Measurements from ENCODE around the gene FILIP1L.

FILIP1L gene

GRCh38 chr3:99910752-99911290 is 203.5 kb downstream of the FILIP1L start:
- TF ChIP-seq CTCF (conservative IDR thresholded peaks at IDR 0.05; ENCODE audit: low read depth, low read length): no peak
- Histone ChIP-seq H4K20me1 (ENCODE audit: insufficient read depth) (no peaks in the 10 kb centered on the region), H3K4me2 (no peak overlapping the region), H3K36me3 (ENCODE audit: insufficient read depth) (no peaks in the 10 kb centered on the region), H3K4me3 (IDR thresholded peaks at IDR 0.05; ENCODE audit: insufficient read depth, low read depth, low read length) (no peak overlapping the region), H3K79me2 (ENCODE audit: insufficient read depth, low read depth) (no peaks in the 10 kb centered on the region; the same call in 1 of the 2 replicates), H3K4me1 (ENCODE audit: low read depth, poor library complexity, severe bottlenecking) (peaks cover 46% of the 10 kb centered on the region), H2AFZ (ENCODE audit: low read depth) (no peak overlapping the region), H3K27me3 (ENCODE audit: insufficient read depth, low read depth) (no peaks in the 10 kb centered on the region), H3K27ac (no peak overlapping the region), H3K9ac (no peak overlapping the region)

- Histone ChIP-seq H2AFZ (ENCODE audit: low read depth) (no peak overlapping the region), H3K27ac (no peak overlapping the region), H3K4me2 (peak overlapping the region; percentile 68; the same call in 1 of the 2 replicates), H3K4me1 (ENCODE audit: low read depth, poor library complexity, severe bottlenecking) (peaks cover 48% of the 10 kb centered on the region), H3K9ac (no peak overlapping the region), H3K79me2 (ENCODE audit: insufficient read depth, low read depth) (no peaks in the 10 kb centered on the region; the same call in 1 of the 2 replicates), H3K36me3 (ENCODE audit: insufficient read depth) (no peaks in the 10 kb centered on the region), H3K27me3 (ENCODE audit: insufficient read depth, low read depth) (no peaks in the 10 kb centered on the region), H3K4me3 (IDR thresholded peaks at IDR 0.05; ENCODE audit: insufficient read depth, low read depth, low read length) (no peak overlapping the region), H4K20me1 (ENCODE audit: insufficient read depth) (no peaks in the 10 kb centered on the region)
- TF ChIP-seq CTCF (conservative IDR thresholded peaks at IDR 0.05; ENCODE audit: low read depth, low read length): no peak
Observed at GRCh38 chr3:99909714-99910495, 204.4 kb downstream of the FILIP1L start.

GRCh38 chr3:99907959-99908544 is 206.2 kb downstream of the FILIP1L start:
- Histone ChIP-seq H3K4me2 (peak overlapping the region; percentile 68), H3K4me1 (ENCODE audit: low read depth, poor library complexity, severe bottlenecking) (peaks cover 65% of the 10 kb centered on the region), H3K79me2 (ENCODE audit: insufficient read depth, low read depth) (peaks cover 6% of the 10 kb centered on the region; the same call in 1 of the 2 replicates), H4K20me1 (ENCODE audit: insufficient read depth) (no peaks in the 10 kb centered on the region), H2AFZ (ENCODE audit: low read depth) (no peak overlapping the region), H3K27ac (peak overlapping the region; percentile 37; the same call in 1 of the 2 replicates), H3K36me3 (ENCODE audit: insufficient read depth) (no peaks in the 10 kb centered on the region), H3K27me3 (ENCODE audit: insufficient read depth, low read depth) (no peaks in the 10 kb centered on the region), H3K9ac (no peak overlapping the region; the same call in 1 of the 2 replicates), H3K4me3 (IDR thresholded peaks at IDR 0.05; ENCODE audit: insufficient read depth, low read depth, low read length) (no peak overlapping the region)
- no peak for TF ChIP-seq CTCF (conservative IDR thresholded peaks at IDR 0.05; ENCODE audit: low read depth, low read length)

- TF ChIP-seq CTCF (conservative IDR thresholded peaks at IDR 0.05; ENCODE audit: low read depth, low read length): no peak
- H3K9ac ChIP-seq: no peak overlapping the region
- peaks cover 6% of the 10 kb centered on the region; the same call in 1 of the 2 replicates for H3K79me2 ChIP-seq (ENCODE audit: insufficient read depth, low read depth)
Observed at GRCh38 chr3:99903869-99904268, 210.4 kb downstream of the FILIP1L start.

More at GRCh38 chr3:99903869-99904268, 210.4 kb downstream of the FILIP1L start:
- Histone ChIP-seq H3K27me3 (ENCODE audit: insufficient read depth, low read depth) (no peaks in the 10 kb centered on the region), H4K20me1 (ENCODE audit: insufficient read depth) (no peaks in the 10 kb centered on the region), H3K27ac (no peak overlapping the region), H3K4me1 (ENCODE audit: low read depth, poor library complexity, severe bottlenecking) (peaks cover 90% of the 10 kb centered on the region), H3K36me3 (ENCODE audit: insufficient read depth) (no peaks in the 10 kb centered on the region), H2AFZ (ENCODE audit: low read depth) (no peak overlapping the region), H3K4me3 (IDR thresholded peaks at IDR 0.05; ENCODE audit: insufficient read depth, low read depth, low read length) (no peak overlapping the region), H3K4me2 (no peak overlapping the region; the same call in 1 of the 2 replicates)
